ENCODE results near the gene FZR1. TPM values are rescaled to one million over a fixed set of nuclear protein-coding genes. Genes with fewer than 3 reads are reported as not detected.

FZR1 gene
- total and polyA plus RNA-seq, 9 of the 15 experiments (the other 6 are each of a cell fraction or from before 2014, with no cell fraction given) = 0.18 to 48.0 (median 22.2) TPM

GRCh38 chr19:3521104-3521445, 15.0 kb downstream of the FZR1 start (continued):
- TF ChIP-seq ZBTB40 (IDR thresholded peaks at IDR 0.05) = peak; percentile 89
- TF ChIP-seq ZBTB40 (CRISPR knock-in tag; IDR thresholded peaks at IDR 0.05) = peak; percentile 79
- no peak for TF ChIP-seq TCF7 (IDR thresholded peaks at IDR 0.05; ENCODE audit: borderline replicate concordance)
- TF ChIP-seq PPARD (CRISPR knock-in tag; IDR thresholded peaks at IDR 0.05) = no peak
- no peak for TF ChIP-seq MCM7 (IDR thresholded peaks at IDR 0.05)
- TF ChIP-seq NFIX (CRISPR knock-in tag; IDR thresholded peaks at IDR 0.05; ENCODE audit: low read depth) = no peak
- no peak for TF ChIP-seq ZNF561 (CRISPR knock-in tag; conservative IDR thresholded peaks at IDR 0.05)
- no peak for TF ChIP-seq ZNF740 (CRISPR knock-in tag; IDR thresholded peaks at IDR 0.05)
- no peak for TF ChIP-seq ZNF740 (tag; IDR thresholded peaks at IDR 0.05)
- no peak for TF ChIP-seq FIP1L1 (IDR thresholded peaks at IDR 0.05; ENCODE audit: low read depth, low read length, poor library complexity, severe bottlenecking)
- no peak for TF ChIP-seq MITF (IDR thresholded peaks at IDR 0.05)
- TF ChIP-seq ZNF449 (CRISPR knock-in tag; IDR thresholded peaks at IDR 0.05) = no peak
- no peak for TF ChIP-seq ZC3H11A (IDR thresholded peaks at IDR 0.05; ENCODE audit: low read depth, low read length)
- TF ChIP-seq CHD2 (IDR thresholded peaks at IDR 0.05; ENCODE audit: low read depth, low read length) = no peak
- TF ChIP-seq ZFX (CRISPR knock-in tag; IDR thresholded peaks at IDR 0.05) = no peak; the same call in 1 of the 2 replicates
- no peak for TF ChIP-seq ELK1 (CRISPR knock-in tag; IDR thresholded peaks at IDR 0.05)
